Hematopoietic multipotent progenitor cell treated with erythropoietin and hydrocortisone succinate and interleukin-3 and kit ligand, for 8 days (in vitro differentiated cells): ENCODE data around the gene PET100.

ENCODE experiments used
- DNase-seq: peaks from one replicate; pipeline ENCODE4 v3.0.0-alpha.2; 2015

The PET100 gene

DNA sequence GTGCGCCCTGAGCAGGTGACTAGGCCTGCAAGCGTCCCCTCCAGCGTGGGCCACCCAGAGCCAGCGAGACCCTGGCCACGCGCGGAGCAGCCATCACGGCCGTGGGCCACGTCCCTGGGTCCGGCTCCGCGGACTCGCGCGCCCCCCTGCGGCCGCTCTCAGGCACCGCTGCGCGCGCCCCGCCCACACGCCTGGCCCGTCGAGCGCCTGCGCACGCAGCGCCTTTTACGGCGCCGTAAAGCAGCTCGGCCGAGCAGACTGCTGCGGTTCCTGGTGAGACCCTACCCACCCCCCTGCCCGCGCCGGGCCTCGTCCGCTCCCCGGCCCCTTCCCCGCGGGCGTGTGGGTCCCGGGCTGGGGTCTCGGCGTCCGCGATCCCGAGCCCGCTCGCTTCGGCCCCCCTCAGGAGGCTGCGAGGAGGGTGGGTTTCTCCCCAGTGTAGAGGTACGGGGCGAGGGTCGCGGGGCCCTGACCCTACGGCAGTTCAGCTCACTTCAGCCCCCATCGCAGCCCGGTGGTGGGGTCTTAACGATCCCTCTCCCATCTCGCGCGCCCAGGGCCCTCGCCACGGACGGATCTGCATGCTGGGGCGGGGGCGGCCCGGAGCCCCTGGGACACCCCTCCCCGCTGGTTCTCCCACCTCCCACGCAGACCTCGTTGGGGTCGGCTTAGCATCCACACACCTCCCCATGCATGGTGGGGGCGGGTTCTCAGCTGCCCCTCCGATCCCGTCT lies 51.2 kb downstream of the PET100 start, which contains the start of gene TRAPPC5:
Gene TRAPPC5, plus strand, starts transcription at position 228 of the 734 bp plus-strand sequence. CDS start 1,421 bp downstream, outside the sequence.
- peak; percentile 81 for DNase-seq
